Ectodermal cell (in vitro differentiated cells): ENCODE measurements around the gene CDH22.

ENCODE experiments used
- H3K27ac ChIP-seq: 2 replicates; pipeline ENCODE4 v1.7.0; 2013; ENCODE audit warnings: mild to moderate bottlenecking, low read depth, low read length; ENCODE audit not compliant: insufficient read depth, poor library complexity, severe bottlenecking
- H3K27me3 ChIP-seq: 2 replicates; pipeline ENCODE4 v1.7.0; 2013; ENCODE audit warnings: mild to moderate bottlenecking, low read length; ENCODE audit not compliant: insufficient read depth, control insufficient read depth, poor library complexity, severe bottlenecking
- H3K36me3 ChIP-seq: one replicate; pipeline ENCODE4 v1.7.0; 2013; ENCODE audit warnings: low read length; ENCODE audit not compliant: control insufficient read depth, insufficient read depth
- H3K4me1 ChIP-seq: one replicate; pipeline ENCODE4 v1.7.0; 2013; ENCODE audit warnings: low read length; ENCODE audit not compliant: control insufficient read depth, insufficient read depth
- H3K4me3 ChIP-seq: 2 replicates; pipeline ENCODE4 v1.7.0; 2013; ENCODE audit warnings: low read depth, low read length, control low read depth; ENCODE audit not compliant: insufficient read depth
- H3K9me3 ChIP-seq: 2 replicates; pipeline ENCODE4 v1.7.0; 2013; ENCODE audit warnings: mild to moderate bottlenecking, low read length, moderate library complexity; ENCODE audit not compliant: control insufficient read depth
- WGBS, 2 experiments: methylation state at CpG; one replicate each; pipeline ENCODE4 v1.1.7; 2013; ENCODE audit warnings: missing lambda C conversion rate in 2 of 2; 5-methylcytosine and 5-hydroxymethylcytosine counted together

CDH22 gene

GRCh38 chr20:46152824-46153586 lies 155.3 kb downstream of the CDH22 start:
- Histone ChIP-seq H3K27ac (no peak overlapping the region), H3K9me3 (no peaks in the 10 kb centered on the region), H3K27me3 (no peaks in the 10 kb centered on the region), H3K36me3 (no peaks in the 10 kb centered on the region), H3K4me3 (no peak overlapping the region), H3K4me1 (no peaks in the 10 kb centered on the region)
- WGBS, 2 experiments = 92% methylated on average over 33 of the region's 33 CpGs

GRCh38 chr20:46151936-46152335 lies 156.4 kb downstream of the CDH22 start:
- H3K36me3 ChIP-seq = no peaks in the 10 kb centered on the region
- H3K27me3 ChIP-seq = no peaks in the 10 kb centered on the region
- 73 to 77% methylated on average over 7 of the region's 7 CpGs for WGBS, 2 experiments
- no peak overlapping the region for H3K4me3 ChIP-seq
- H3K27ac ChIP-seq = no peak overlapping the region
- no peaks in the 10 kb centered on the region for H3K4me1 ChIP-seq
- H3K9me3 ChIP-seq = no peaks in the 10 kb centered on the region

GRCh38 chr20:46150943-46151342 lies 157.4 kb downstream of the CDH22 start:
- peaks cover 2% of the 10 kb centered on the region for H3K4me1 ChIP-seq
- H3K27ac ChIP-seq = no peak overlapping the region
- no peaks in the 10 kb centered on the region for H3K9me3 ChIP-seq
- no peaks in the 10 kb centered on the region for H3K36me3 ChIP-seq
- H3K4me3 ChIP-seq = no peak overlapping the region
- H3K27me3 ChIP-seq = no peaks in the 10 kb centered on the region
- 82 to 89% methylated on average over 5 of the region's 5 CpGs for WGBS, 2 experiments

GRCh38 chr20:46148313-46149208 lies 159.7 kb downstream of the CDH22 start:
- H3K4me3 ChIP-seq = no peak overlapping the region
- peaks cover 5% of the 10 kb centered on the region for H3K4me1 ChIP-seq
- H3K9me3 ChIP-seq = no peaks in the 10 kb centered on the region
- no peaks in the 10 kb centered on the region for H3K36me3 ChIP-seq
- H3K27me3 ChIP-seq = no peaks in the 10 kb centered on the region
- no peak overlapping the region for H3K27ac ChIP-seq
- WGBS, 2 experiments = 84 to 85% methylated on average over 14 of the region's 14 CpGs

GRCh38 chr20:46145713-46146112 lies 162.6 kb downstream of the CDH22 start:
- 43 to 56% methylated on average over 3 of the region's 3 CpGs for WGBS, 2 experiments
- Histone ChIP-seq H3K36me3 (no peaks in the 10 kb centered on the region), H3K27ac (no peak overlapping the region), H3K4me3 (no peak overlapping the region), H3K27me3 (peaks cover 7% of the 10 kb centered on the region), H3K4me1 (peaks cover 7% of the 10 kb centered on the region), H3K9me3 (no peaks in the 10 kb centered on the region)

- Histone ChIP-seq H3K9me3 (no peaks in the 10 kb centered on the region), H3K4me1 (peaks cover 14% of the 10 kb centered on the region), H3K36me3 (no peaks in the 10 kb centered on the region), H3K4me3 (no peak overlapping the region), H3K27me3 (peaks cover 7% of the 10 kb centered on the region), H3K27ac (no peak overlapping the region)
- WGBS, 2 experiments = 78 to 79% methylated on average over 8 of the region's 8 CpGs
Measured at GRCh38 chr20:46144432-46145025, 163.8 kb downstream of the CDH22 start.

- Histone ChIP-seq H3K4me1 (peaks cover 33% of the 10 kb centered on the region), H3K27me3 (peaks cover 7% of the 10 kb centered on the region), H3K27ac (no peak overlapping the region), H3K9me3 (no peaks in the 10 kb centered on the region), H3K4me3 (no peak overlapping the region), H3K36me3 (no peaks in the 10 kb centered on the region)
- WGBS, 2 experiments = 57 to 67% methylated on average over 5 of the region's 5 CpGs
Measured at GRCh38 chr20:46142124-46142523, 166.2 kb downstream of the CDH22 start.

GRCh38 chr20:46139908-46140482 lies 168.3 kb downstream of the CDH22 start:
- 49 to 54% methylated on average over 5 of the region's 5 CpGs for WGBS, 2 experiments
- Histone ChIP-seq H3K4me1 (peaks cover 37% of the 10 kb centered on the region), H3K27ac (no peak overlapping the region), H3K36me3 (no peaks in the 10 kb centered on the region), H3K9me3 (no peaks in the 10 kb centered on the region), H3K27me3 (peaks cover 7% of the 10 kb centered on the region), H3K4me3 (no peak overlapping the region)

GRCh38 chr20:46139266-46139889 lies 168.9 kb downstream of the CDH22 start:
- no peaks in the 10 kb centered on the region for H3K9me3 ChIP-seq
- H3K36me3 ChIP-seq = no peaks in the 10 kb centered on the region
- WGBS, 2 experiments = 65 to 67% methylated on average over 8 of the region's 8 CpGs
- H3K4me3 ChIP-seq = no peak overlapping the region
- H3K27me3 ChIP-seq = peaks cover 7% of the 10 kb centered on the region
- no peak overlapping the region for H3K27ac ChIP-seq
- peaks cover 37% of the 10 kb centered on the region for H3K4me1 ChIP-seq
